NCI-H1105 (cell line): ENCODE data around the gene STAT3.
A peak's percentile ranks its signal among the peaks of the same experiment; 100 is the strongest.
"Not testable (repeated sequence)": the region's sequence is repeated elsewhere in the genome, so short reads cannot be mapped to it uniquely, and the experiment has no call there.

Experiments used
- DNase-seq: peaks from one replicate; lab custom pipeline; 2025; lab: John Stamatoyannopoulos, UW

Gene STAT3

DNA sequence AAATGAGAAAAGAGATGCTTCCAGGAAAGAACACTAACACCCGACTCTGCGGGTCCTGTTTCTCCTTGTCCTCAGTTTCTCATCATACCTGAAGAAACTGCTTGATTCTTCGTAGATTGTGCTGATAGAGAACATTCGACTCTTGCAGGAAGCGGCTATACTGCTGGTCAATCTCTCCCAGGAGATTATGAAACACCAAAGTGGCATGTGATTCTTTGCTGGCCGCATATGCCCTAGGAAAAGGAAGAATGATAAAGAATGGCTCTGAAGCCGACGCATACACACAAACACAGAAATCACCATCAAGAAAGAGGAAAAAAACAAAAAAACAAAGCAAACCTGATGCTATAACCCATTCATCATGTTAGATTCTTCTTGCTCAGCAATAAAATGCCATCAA lies 41.8 kb downstream of the STAT3 start:
- DNase-seq, result no peak

DNA sequence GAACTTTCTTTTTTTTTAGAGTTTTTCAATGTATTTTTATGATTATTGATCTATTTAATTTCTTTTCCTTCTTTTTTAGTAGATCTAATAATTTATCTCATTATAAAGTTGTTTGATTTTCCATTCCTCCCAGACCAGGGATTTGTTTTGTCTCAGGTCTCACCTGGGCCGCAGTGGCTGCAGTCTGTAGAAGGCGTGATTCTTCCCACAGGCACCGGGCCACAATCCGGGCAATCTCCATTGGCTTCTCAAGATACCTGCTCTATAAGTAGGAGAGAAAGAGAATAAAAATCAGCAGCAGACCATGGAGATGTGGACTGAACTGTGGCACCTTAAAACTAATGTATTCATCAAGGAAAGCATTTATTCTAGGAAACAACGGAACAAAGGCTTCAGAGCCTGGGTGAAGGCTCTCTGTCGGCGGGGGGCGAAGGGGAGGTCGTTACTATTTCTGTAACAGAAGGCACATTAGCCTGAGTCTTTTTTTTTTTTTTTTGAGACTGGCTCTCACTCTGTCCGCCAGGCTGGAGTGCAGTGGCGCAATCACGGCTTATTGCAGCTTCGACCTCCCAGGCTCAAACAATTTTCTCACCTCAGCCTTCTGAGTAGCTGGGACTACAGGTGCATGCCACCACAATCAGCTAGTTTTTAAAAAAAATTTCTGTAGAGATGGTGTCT lies 42.7 kb downstream of the STAT3 start:
- DNase-seq, result no peak

DNA sequence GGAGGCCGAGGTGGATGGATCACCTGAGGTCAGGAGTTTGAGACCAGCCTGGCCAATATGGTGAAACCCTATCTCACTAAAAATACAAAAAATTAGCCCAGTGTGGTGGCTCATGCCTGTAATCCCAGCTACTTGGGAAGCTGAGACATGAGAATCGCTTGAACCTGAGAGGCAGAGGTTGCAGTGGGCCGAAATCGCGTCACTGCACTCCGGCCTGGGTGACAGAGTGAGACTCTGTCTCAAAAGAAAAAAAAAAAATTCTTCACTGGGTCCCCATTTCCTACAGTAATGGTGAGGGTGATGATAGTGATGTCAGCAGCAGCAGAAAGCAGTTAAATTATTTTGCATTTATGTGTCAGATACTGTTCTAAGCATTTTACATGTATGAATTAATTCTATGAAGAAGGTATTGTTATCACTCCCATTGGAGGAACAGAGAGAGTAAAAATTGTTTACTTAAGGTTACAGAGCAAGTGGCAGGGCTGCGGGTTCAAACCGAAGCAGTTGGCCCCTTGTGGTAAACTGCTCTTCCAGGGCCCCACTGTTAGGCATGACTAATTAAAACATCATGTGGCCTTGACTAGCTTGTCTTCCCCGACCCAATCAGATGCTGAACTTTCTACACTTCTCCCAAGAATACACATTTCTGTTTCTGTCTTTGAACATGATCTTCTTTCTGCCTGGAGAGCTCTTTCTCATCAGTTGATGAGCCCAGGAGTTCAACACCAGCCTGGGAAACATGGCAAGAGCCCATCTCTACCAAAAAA lies 45.8 kb downstream of the STAT3 start:
- DNase-seq, result no peak

DNA sequence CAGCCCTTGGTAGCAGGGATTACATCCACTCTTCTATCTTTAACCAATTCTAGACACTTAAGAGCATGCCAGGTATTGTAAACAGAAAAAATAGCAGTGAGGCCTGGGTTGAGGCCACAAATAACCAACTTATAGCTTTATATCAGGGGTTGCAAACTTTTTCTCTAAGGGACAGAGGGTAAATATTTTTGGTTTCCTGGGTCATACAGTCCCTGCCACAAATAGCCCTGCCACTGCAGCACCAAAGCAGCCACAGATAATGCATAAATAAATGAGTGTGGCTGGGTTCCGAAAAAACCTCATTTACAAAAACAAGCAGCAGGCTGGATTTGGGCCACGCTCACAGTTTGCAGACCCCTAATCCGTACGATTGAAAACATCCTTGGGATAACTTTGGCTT lies 46.7 kb downstream of the STAT3 start:
- DNase-seq, result no peak

DNA sequence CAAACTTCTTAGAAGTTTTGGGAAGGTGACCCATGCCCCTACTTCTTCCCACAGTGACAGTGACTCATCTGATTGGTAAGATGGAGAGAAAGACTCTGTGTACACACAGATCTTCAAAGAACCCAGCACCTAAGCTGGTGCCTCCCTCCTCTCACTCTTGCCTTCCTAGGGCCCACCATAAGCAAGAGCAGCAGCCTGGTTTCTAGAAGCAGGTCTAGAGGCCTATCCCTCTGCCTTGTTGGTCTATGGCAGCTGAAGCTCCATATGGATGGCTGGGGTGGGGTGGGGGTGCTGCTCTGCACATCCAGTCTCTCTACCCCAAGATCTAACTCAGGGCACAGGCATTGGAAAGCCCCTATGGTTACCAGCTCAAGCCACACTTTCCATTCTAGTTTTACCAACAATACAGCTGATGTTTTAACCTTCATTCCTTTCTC lies 47.5 kb downstream of the STAT3 start:
- DNase-seq, result no peak

DNA sequence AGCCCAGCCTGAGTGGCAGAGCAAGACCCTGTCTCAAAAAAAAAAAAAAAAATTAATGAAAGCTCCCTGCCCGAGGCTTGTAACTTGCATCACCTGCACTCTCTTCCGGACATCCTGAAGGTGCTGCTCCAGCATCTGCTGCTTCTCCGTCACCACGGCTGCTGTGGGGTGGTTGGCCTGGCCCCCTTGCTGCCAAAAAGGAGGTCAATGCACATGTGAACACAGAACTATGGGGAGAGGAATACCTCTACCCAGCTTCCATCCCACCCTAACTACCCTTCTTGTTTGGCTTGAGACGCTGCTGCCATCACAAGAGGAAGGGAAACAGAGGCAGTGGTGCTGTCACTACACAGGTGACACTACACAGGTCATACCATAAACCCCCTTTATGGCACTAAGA lies 49.0 kb downstream of the STAT3 start:
- no peak for DNase-seq

DNA sequence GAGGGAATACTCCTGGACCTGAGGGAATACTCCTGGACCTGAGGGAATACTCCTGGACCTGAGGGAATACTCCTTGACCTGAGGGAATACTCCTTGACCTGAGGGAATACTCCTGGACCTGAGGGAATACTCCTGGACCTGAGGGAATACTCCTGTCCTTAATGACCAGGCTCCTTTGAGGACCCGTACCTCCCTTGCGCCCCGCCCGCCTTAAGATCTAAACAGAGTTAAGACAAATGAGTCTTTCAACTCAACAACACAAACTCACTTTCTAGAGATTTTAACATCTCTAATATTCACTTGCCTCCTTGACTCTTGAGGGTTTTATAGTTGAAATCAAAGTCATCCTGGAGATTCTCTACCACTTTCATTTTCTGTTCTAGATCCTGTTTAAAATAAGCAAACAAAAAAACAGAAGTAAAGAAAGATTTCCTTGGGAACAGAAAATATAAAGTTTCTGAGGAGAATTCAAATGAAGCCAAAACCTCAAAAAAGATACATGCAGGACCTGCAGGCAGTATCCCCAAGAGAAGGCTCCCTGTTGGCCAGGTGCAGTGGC lies 49.7 kb downstream of the STAT3 start:
- no peak for DNase-seq

DNA sequence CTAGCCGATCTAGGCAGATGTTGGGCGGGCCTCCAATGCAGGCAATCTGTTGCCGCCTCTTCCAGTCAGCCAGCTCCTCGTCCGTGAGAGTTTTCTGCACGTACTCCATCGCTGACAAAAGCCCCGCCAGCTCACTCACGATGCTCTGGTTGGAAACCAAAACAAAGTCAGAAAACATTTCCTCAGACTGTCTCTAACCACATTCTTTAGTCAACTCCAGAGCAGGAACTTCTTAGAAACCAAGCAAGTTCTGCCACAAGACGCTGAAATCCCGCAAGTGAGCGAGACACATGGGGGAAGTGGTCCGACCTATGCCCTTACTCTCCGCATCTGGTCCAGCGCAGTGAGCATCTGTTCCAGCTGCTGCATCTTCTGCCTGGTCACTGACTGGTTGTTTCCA lies 50.8 kb downstream of the STAT3 start:
- DNase-seq, result no peak

DNA sequence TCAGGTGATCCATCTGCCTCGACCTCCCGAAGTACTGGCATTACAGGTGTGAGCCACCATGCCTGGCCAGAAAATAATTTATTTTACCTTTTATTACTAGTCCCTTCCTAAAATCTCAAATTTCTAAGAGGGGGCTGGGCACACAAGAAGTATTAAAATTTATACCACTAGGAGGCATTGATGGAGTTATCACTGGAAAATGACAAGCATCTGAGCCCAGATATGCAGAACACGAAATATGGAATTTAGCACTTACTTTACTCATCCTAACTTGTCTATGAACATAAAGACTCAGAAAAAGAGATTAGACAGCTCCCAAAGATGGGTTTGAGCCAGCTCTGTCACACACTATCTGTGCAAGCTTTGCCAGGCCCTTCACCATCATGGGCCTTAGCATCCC lies 53.6 kb downstream of the STAT3 start:
- no peak for DNase-seq

DNA sequence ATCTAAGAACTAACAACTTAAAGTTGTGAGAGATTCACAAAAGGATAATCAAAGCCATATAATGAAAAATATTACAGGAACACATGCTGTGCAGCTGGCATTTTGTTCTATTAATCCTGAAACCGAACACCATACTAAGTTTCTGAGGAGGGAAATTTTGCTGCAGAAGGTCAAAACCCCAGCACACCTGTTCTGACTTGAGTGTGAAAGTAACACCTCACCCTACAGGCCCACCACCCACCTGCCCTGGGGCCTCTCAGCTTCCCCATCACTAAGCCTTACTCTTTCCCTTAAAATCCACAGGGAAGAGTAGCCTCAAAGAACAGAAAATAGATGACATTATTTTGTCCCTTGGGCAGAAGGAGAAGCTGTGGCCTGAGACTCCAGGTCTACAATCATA lies 55.2 kb downstream of the STAT3 start:
- DNase-seq, result no peak

DNA sequence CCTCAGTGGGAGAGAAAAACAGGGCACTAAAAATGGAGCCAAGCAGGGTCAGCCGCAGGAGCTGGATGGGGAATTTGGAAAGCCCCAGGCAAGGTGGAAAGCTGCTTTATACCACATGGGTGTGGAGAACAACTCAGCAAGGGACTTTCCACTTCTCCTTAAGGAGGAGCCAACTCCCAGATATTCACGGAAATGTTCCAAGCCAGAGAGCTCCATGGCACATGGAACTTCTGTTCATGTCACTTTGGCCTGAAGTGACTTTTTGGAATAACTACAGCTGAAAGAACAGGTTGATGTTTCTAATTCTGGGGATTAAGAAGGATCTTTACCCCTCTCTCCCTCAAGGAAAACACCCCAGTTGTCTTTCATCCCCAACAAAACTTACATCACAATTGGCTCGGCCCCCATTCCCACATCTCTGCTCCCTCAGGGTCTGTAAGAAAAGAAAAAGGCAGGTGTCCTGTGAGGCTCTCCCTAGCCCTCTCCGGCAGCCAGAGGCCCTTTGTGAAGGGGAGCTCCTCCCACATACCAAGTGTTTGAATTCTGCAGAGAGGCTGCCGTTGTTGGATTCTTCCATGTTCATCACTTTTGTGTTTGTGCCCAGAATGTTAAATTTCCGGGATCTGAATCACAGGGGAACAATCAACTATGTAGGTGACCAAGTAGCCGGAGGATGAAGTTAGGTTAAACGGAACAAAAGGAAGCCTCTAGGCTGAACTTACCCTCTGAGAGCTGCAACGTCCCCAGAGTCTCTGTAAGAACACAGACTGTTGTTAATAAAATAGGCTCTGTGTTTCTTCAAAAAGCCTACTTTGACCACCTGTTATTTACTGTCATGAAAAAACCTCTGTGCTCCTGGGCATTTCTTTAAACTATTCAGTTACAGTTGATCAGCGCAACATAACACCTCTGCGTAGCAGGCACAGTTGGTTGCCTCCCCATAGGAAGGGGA lies 58.9 kb downstream of the STAT3 start:
- no peak for DNase-seq

DNA sequence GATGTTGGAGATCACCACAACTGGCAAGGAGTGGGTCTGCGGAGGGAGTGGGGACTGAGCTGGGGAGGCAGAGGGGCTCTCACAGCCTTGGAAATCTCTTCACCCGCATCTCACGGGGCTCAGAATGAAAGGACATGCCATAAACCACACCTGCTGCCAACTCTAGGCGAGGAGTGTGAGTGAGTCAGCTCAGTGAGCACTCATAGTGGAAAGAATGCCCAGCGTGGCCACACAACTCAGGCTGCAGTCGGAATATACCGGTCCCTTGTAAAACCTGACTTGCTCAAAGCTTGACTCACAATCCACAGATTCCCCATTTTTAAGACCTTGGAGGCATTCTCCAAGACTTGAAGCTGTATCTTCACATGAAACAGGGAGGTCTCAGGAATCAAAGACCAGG lies 63.2 kb downstream of the STAT3 start:
- no peak for DNase-seq

DNA sequence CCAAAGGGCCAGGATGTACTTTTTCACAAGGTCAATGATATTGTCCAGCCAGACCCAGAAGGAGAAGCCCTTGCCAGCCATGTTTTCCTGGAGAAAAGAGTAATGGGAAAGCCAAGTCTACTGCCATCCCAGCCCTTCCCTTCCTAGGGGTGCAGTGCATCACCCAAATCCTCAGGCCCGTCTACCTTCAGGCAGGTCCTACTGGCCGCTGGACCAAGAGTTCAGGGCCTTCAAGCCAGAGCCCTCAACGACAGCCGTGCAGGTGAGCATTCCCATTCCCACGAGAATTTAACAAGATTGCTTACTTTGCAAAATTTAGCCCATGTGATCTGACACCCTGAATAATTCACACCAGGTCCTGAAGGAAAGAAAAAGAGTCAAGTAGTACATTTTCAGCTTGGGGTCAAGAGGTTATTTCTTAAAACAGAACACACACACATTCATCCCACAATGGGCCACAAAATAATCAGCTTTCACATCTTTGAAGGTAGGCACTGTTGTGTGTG lies 64.9 kb downstream of the STAT3 start:
- no peak for DNase-seq

DNA sequence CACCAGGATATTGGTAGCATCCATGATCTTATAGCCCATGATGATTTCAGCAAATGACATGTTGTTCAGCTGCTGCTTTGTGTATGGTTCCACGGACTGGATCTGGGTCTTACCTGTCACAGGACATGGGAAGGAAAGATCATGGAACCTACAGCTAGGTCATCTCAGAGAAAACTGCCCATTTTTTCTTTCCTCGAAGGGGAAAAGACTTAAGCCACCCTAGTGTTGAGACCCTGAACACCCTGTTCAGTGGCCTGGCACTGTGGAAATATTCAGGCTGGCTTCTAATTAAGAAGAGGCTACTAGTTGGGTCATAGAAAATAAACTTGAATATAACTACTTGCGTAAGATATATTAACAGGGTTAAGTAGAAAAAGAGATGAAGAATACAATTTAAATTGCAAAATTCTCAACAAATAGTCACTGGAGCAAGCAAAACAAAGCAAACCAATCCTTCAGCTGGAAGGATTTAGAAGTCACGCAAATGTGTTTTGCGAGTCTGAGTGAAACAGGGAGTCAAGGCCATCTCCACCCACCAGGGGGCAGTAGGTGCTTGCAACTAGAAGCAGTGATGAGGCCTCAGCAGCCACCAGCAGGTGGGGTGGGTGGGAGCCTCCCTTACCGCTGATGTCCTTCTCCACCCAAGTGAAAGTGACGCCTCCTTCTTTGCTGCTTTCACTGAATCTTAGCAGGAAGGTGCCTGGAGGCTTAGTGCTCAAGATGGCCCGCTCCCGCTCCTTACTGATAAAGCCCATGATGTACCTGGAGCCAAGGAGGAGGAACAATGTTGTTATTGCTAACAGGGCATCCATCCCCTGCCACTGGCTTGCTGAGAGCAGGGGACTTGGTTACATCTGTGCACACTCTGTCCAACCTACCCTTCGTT lies 65.6 kb downstream of the STAT3 start:
- peak; percentile 77 for DNase-seq

DNA sequence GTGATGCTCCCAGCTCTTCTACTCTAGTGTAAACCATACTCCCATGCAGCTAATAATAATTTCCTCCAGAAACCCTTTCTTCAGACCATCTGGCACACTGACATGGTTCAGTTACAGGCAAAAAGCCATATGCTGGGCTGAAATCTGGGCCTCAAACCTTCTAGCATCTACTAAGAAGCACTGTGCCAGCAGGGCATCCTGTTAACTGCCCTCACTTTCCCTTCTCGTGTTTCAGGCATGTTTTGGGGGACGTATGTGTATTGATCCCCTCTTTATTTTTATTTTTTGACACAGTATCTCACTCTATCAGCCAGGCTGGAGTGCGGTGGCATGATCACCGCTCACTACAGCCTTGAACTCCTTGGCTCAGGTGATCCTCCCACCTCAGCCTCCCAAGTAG lies 66.7 kb downstream of the STAT3 start:
- no peak for DNase-seq

DNA sequence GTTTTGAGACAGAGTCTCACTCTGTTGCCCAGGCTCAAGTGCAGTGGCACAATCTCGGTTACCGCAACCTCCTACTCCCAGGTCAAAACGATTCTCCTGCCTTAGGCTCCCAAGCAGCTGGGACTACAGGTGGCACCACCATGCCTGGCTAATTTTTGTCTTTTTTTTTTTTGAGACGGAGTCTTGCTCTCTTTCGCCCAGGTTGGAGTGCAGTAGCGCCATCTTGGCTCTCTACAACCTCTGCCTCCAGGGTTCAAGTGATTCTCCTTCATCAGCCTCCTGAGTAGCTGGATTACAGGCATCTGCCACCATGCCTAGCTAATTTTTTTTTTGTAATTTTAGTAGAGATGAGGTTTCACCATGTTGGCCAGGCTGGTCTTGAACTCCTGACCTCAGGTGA lies 70.3 kb downstream of the STAT3 start:
- DNase-seq, result not testable (repeated sequence)

DNA sequence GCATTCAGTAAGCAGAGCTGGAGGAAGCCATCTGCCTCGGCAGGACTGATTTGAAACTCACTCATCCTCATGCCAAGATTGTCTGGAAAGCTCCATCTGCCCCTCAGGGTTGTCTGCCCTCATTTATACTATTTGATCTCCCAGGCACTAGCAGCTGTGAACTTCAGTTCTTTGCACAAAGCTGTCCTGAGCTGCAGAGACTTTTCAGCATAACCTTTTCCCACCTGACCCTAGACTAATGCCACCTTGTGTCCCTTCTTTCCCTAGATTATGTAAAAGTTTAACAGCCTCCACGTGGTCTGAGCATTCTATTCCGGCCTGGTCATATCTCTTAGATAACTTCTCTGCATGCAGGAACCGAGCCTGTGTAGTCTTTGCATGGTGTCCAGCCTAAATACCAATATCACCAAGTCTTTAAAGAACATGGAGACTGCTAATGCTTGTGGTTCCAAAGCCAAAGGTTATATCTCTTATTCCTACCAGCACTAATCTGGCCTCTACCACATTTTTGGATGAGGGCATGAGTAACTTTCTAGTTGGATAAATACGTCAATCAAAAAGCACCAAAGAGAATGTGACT lies 70.9 kb downstream of the STAT3 start:
- DNase-seq, result no peak

DNA sequence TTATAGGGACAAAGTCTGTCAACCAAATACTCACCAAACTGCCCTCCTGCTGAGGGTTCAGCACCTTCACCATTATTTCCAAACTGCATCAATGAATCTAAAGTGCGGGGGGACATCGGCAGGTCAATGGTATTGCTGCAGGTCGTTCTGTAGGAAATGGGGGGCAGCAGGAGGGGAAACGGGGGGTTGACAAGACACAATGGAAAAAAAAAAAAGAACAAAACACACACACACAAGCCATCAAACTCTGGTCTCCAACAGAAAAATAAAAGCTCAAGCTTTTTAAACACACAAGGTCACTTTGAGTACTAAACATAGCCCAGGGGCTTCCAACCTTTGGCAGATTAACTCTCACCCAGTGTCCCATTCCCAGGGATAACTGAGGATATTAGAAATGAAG lies 71.5 kb downstream of the STAT3 start:
- no peak for DNase-seq

DNA sequence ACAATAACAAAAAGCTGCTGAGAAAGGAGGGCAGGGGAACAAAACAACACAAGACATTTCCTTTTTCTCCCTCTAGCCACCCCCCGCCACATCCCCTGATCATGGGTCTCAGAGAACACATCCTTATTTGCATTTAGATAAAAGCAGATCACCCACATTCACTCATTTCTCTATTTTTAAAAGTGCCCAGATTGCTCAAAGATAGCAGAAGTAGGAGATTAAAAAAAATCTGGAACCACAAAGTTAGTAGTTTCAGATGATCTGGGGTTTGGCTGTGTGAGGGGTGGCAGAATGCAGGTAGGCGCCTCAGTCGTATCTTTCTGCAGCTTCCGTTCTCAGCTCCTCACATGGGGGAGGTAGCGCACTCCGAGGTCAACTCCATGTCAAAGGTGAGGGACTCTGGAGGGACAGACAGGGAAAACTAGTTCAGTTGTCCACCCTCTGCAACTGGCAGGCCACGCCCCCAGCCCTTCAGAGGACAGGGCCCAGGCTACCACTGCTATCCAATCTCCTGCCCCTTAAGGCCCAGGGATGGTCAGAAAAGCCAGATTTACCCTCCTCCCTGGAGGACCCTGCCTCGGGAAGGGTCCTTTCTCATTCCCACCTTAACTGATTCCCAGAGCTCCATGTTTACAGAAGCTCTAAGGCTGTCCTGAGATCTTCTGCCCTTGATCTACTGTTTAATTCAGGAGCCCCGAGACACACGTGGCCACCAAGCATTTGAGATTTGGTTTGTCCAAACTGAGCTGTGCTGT lies 72.7 kb downstream of the STAT3 start:
- DNase-seq, result no peak
